Body of pancreas (tissue), 4 donors: ENCODE data around the gene NHERF1. TPM values are rescaled to one million over a fixed set of nuclear protein-coding genes. Genes with fewer than 3 reads are reported as not detected.

Source experiments
- ATAC-seq: fragments of 150-250 bp; one replicate; pipeline ENCODE4 v1.9.1; 2016
- DNase-seq, 4 donors: peaks; one replicate each; pipeline ENCODE4 v3.0.0-alpha.2; 2019
- H3K27ac ChIP-seq, 4 donors: fragments of 200-600 bp; sonication (generic); 1 replicate in 3 of 4; 2 replicates in 1 of 4; pipeline versions ENCODE4 v1.5.1 to v1.6.1; 2016 to 2019; ENCODE audit warnings: mild to moderate bottlenecking in 1 of 4, mixed read lengths in 1 of 4, moderate library complexity in 1 of 4
- H3K27me3 ChIP-seq, 2 donors: fragments of 200-600 bp; sonication (generic); one replicate each; pipeline ENCODE4 v1.6.0; 2016; ENCODE audit warnings: mild to moderate bottlenecking in 1 of 2
- H3K36me3 ChIP-seq, 2 donors: fragments of 200-600 bp; sonication (generic); replicated peaks in 1 of 2; 2 replicates each; pipeline ENCODE4 v1.5.1; 2016; ENCODE audit warnings: low read depth in 2 of 2; ENCODE audit not compliant: insufficient read depth in 1 of 2
- H3K4me1 ChIP-seq: fragments of 200-600 bp; sonication (generic); one replicate; pipeline ENCODE4 v1.6.0; 2016
- H3K4me3 ChIP-seq, 2 donors: fragments of 200-600 bp; sonication (generic); 1 replicate in 1 of 2; 2 replicates in 1 of 2; pipeline ENCODE4 v1.5.1; 2016 to 2019
- H3K9me3 ChIP-seq, 3 donors: fragments of 200-600 bp; sonication (generic); 1 replicate in 2 of 3; 2 replicates in 1 of 3; pipeline ENCODE4 v1.5.1; 2016
- CTCF ChIP-seq, 7 experiments: fragments of 450-650 bp in 4 of 7; fragments of 200-600 bp in 3 of 7; sonication (generic) in 3 of 7; IDR thresholded peaks; one replicate each; pipeline ENCODE4 v1.5.1; 2016 to 2019; ENCODE audit warnings: antibody characterized with exemption in 7 of 7
- POLR2A ChIP-seq, 3 donors: fragments of 450-650 bp; IDR thresholded peaks; one replicate each; pipeline ENCODE4 v1.6.1; 2016; ENCODE audit warnings: antibody characterized with exemption in 3 of 3, mild to moderate bottlenecking in 2 of 3
- WGBS, 2 donors: methylation state at CpG; one replicate each; pipeline ENCODE4 v1.1.5; 2017; 5-methylcytosine and 5-hydroxymethylcytosine counted together
- intact Hi-C: fragments of 100-400 bp; cut with DNase I; formaldehyde crosslinking; loops from one replicate; pipeline ENCODE4 v1.15.1; 2023
- total RNA-seq, 2 donors: library from RNA; depleted of rRNA; stranded (reverse); fragments of >200 nt; gene quantifications; one replicate each; pipeline ENCODE4 v1.1.0, GENCODE V29; 2016

NHERF1 gene
- total RNA-seq, 2 donors from 2014 or later = 56.6 to 64.9 TPM

- Histone ChIP-seq H3K36me3 (peaks cover 0 to 24% of the 10 kb centered on the region in 2 donors), H3K4me3 (no peak overlapping the region), H3K27ac (no peak overlapping the region), H3K9me3 (no peaks in the 10 kb centered on the region), H3K27me3 (no peaks in the 10 kb centered on the region), H3K4me1 (no peaks in the 10 kb centered on the region)
- ATAC-seq (no peak), DNase-seq (no peak)
- WGBS, 2 donors = 86 to 91% methylated on average over 16 to 18 of the region's 18 CpGs
- no peak for TF ChIP-seq POLR2A (IDR thresholded peaks at IDR 0.05)
- no peak for TF ChIP-seq CTCF (IDR thresholded peaks at IDR 0.05)
- intact Hi-C loops = no loop called here
Observed at GRCh38 chr17:74795327-74796020, 47.0 kb downstream of the NHERF1 start.

- TF ChIP-seq POLR2A (IDR thresholded peaks at IDR 0.05) = no peak
- TF ChIP-seq CTCF (IDR thresholded peaks at IDR 0.05) = no peak
- 77 to 93% methylated on average over 4 of the region's 4 CpGs for WGBS, 2 donors
- Histone ChIP-seq H3K27ac (no peak overlapping the region), H3K4me3 (no peak overlapping the region), H3K4me1 (no peaks in the 10 kb centered on the region), H3K27me3 (no peaks in the 10 kb centered on the region), H3K36me3 (peaks cover 0 to 24% of the 10 kb centered on the region in 2 donors), H3K9me3 (no peaks in the 10 kb centered on the region)
- ATAC-seq (no peak), DNase-seq (no peak)
- intact Hi-C loops = no loop called here
Observed at GRCh38 chr17:74796211-74796610, 47.8 kb downstream of the NHERF1 start.

GRCh38 chr17:74796866-74797265 is 48.4 kb downstream of the NHERF1 start:
- Histone ChIP-seq H3K36me3 (peaks cover 0 to 24% of the 10 kb centered on the region in 2 donors), H3K4me1 (no peaks in the 10 kb centered on the region), H3K27ac (no peak overlapping the region), H3K27me3 (no peaks in the 10 kb centered on the region), H3K9me3 (no peaks in the 10 kb centered on the region), H3K4me3 (no peak overlapping the region)
- no peak for TF ChIP-seq CTCF (IDR thresholded peaks at IDR 0.05)
- TF ChIP-seq POLR2A (IDR thresholded peaks at IDR 0.05) = no peak
- intact Hi-C loops = no loop called here
- WGBS, 2 donors = 92% methylated on average over 6 of the region's 6 CpGs
- DNase-seq = no peak
- no peak for ATAC-seq

- intact Hi-C loops = no loop called here
- Histone ChIP-seq H3K27me3 (no peaks in the 10 kb centered on the region), H3K27ac (no peak overlapping the region), H3K4me1 (no peaks in the 10 kb centered on the region), H3K4me3 (no peak overlapping the region), H3K9me3 (no peaks in the 10 kb centered on the region), H3K36me3 (peaks cover 0 to 24% of the 10 kb centered on the region in 2 donors)
- ATAC-seq = no peak
- TF ChIP-seq CTCF (IDR thresholded peaks at IDR 0.05) (no peak), POLR2A (IDR thresholded peaks at IDR 0.05) (no peak)
- 87 to 97% methylated on average over 4 of the region's 4 CpGs for WGBS, 2 donors
- no peak for DNase-seq
Observed at GRCh38 chr17:74797824-74798223, 49.4 kb downstream of the NHERF1 start.

- DNase-seq = no peak
- intact Hi-C loops = no loop called here
- H3K27me3 ChIP-seq = no peaks in the 10 kb centered on the region
- no peak for ATAC-seq
- H3K4me1 ChIP-seq = no peaks in the 10 kb centered on the region
- no peak overlapping the region for H3K4me3 ChIP-seq
- peaks cover 0 to 24% of the 10 kb centered on the region in 2 donors for H3K36me3 ChIP-seq
- H3K9me3 ChIP-seq = no peaks in the 10 kb centered on the region
- TF ChIP-seq CTCF (IDR thresholded peaks at IDR 0.05) (no peak), POLR2A (IDR thresholded peaks at IDR 0.05) (no peak)
- 77 to 93% methylated on average over 8 of the region's 8 CpGs for WGBS, 2 donors
- no peak overlapping the region for H3K27ac ChIP-seq
Observed at GRCh38 chr17:74798239-74798707, 49.8 kb downstream of the NHERF1 start.
